Nephron (organoid): Measurements from ENCODE around the gene SMG6.
A peak's percentile ranks its signal among the peaks of the same experiment; 100 is the strongest.
"Not testable (repeated sequence)": the region's sequence is repeated elsewhere in the genome, so short reads cannot be mapped to it uniquely, and the experiment has no call there.

Experiments
- H3K27ac Mint-ChIP-seq, 3 experiments: 2 replicates each; pipeline ENCODE4 v1.8.0; 2020; ENCODE audit warnings: mixed read lengths in 3 of 3, mild to moderate bottlenecking in 2 of 3, moderate library complexity in 1 of 3
- H3K27me3 Mint-ChIP-seq: 2 replicates; pipeline ENCODE4 v1.8.0; 2021; ENCODE audit warnings: low read depth, mild to moderate bottlenecking, moderate library complexity, mixed read lengths
- H3K36me3 Mint-ChIP-seq: 2 replicates; pipeline ENCODE4 v1.8.0; 2020; ENCODE audit warnings: low read depth, mixed read lengths
- H3K4me1 Mint-ChIP-seq: 2 replicates; pipeline ENCODE4 v1.8.0; 2020; ENCODE audit warnings: mixed read lengths
- H3K4me3 Mint-ChIP-seq, 3 experiments: 2 replicates each; pipeline ENCODE4 v1.8.0; 2020; ENCODE audit warnings: mild to moderate bottlenecking in 3 of 3, mixed read lengths in 3 of 3, moderate library complexity in 2 of 3
- H3K9me3 Mint-ChIP-seq: 2 replicates; pipeline ENCODE4 v1.8.0; 2020; ENCODE audit warnings: mixed read lengths
- CTCF ChIP-seq, 3 experiments: fragments of 200-600 bp; sonication (generic); IDR thresholded peaks; one replicate each; pipeline ENCODE4 v1.5.0; 2021; ENCODE audit warnings: antibody characterized with exemption in 3 of 3; ENCODE audit not compliant: unreplicated experiment in 3 of 3

SMG6 gene

GRCh38 chr17:2202996-2203575, 100.5 kb downstream of the SMG6 start:
- H3K9me3 Mint-ChIP-seq = no peaks in the 10 kb centered on the region
- TF ChIP-seq CTCF (IDR thresholded peaks at IDR 0.05; ENCODE audit: unreplicated experiment in 3 of 3) = no peak
- no peaks in the 10 kb centered on the region for H3K27me3 Mint-ChIP-seq
- peaks cover 11% of the 10 kb centered on the region for H3K36me3 Mint-ChIP-seq
- peak overlapping the region; percentile 43 to 68 (median 64) for H3K27ac Mint-ChIP-seq
- H3K4me1 Mint-ChIP-seq = peaks cover 31% of the 10 kb centered on the region
- no peak overlapping the region for H3K4me3 Mint-ChIP-seq

GRCh38 chr17:2202302-2202995, 101.1 kb downstream of the SMG6 start:
- no peak for TF ChIP-seq CTCF (IDR thresholded peaks at IDR 0.05; ENCODE audit: unreplicated experiment in 3 of 3)
- no peaks in the 10 kb centered on the region for H3K27me3 Mint-ChIP-seq
- H3K9me3 Mint-ChIP-seq = no peaks in the 10 kb centered on the region
- H3K27ac Mint-ChIP-seq = peak overlapping the region in 2 of 3 experiments; percentile 43 to 68
- no peak overlapping the region for H3K4me3 Mint-ChIP-seq
- peaks cover 11% of the 10 kb centered on the region for H3K36me3 Mint-ChIP-seq
- peaks cover 27% of the 10 kb centered on the region for H3K4me1 Mint-ChIP-seq

- Mint-ChIP-seq H3K36me3 (peaks cover 18% of the 10 kb centered on the region), H3K27ac (peak overlapping the region in 2 of 3 experiments; percentile 51 to 85), H3K4me1 (peaks cover 48% of the 10 kb centered on the region)
- not testable (repeated sequence) for H3K9me3 Mint-ChIP-seq, H3K27me3 Mint-ChIP-seq, H3K4me3 Mint-ChIP-seq
Observed at GRCh38 chr17:2199386-2199785, 104.2 kb downstream of the SMG6 start.

- no peak for TF ChIP-seq CTCF (IDR thresholded peaks at IDR 0.05; ENCODE audit: unreplicated experiment in 3 of 3)
Observed at GRCh38 chr17:2198927-2199326, 104.7 kb downstream of the SMG6 start.

GRCh38 chr17:2197271-2197670, 106.3 kb downstream of the SMG6 start:
- no peak for TF ChIP-seq CTCF (IDR thresholded peaks at IDR 0.05; ENCODE audit: unreplicated experiment in 3 of 3)
- no peaks in the 10 kb centered on the region for H3K27me3 Mint-ChIP-seq
- peaks cover 53% of the 10 kb centered on the region for H3K4me1 Mint-ChIP-seq
- peaks cover 29% of the 10 kb centered on the region for H3K36me3 Mint-ChIP-seq
- no peaks in the 10 kb centered on the region for H3K9me3 Mint-ChIP-seq
- H3K4me3 Mint-ChIP-seq = no peak overlapping the region
- peak overlapping the region; percentile 72 to 85 (median 78) for H3K27ac Mint-ChIP-seq

More at GRCh38 chr17:2198927-2199326, 104.7 kb downstream of the SMG6 start:
- Mint-ChIP-seq H3K9me3 (no peaks in the 10 kb centered on the region), H3K27ac (peak overlapping the region; percentile 78 to 85 (median 78)), H3K36me3 (peaks cover 18% of the 10 kb centered on the region), H3K4me1 (peaks cover 49% of the 10 kb centered on the region), H3K4me3 (no peak overlapping the region), H3K27me3 (no peaks in the 10 kb centered on the region)

DNA sequence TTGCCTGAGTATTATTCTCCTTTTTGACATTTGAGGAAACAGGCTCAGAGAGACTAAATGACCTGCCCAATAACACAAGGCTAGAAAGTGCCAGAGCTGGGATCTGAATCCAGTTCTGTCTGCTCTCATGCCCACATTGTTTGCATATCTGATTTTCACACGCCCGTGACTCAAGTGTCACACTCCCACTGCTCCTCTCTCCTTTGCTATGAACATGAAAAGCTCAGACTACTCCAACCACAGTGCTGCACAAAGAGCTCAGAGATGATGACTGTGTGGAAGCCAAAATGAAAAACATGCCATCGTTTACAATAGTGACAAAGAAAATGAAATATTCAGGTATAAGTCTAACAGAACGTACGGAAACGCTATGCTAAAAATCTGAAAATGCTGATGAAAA, 107.9 kb downstream of the SMG6 start:
- H3K9me3 Mint-ChIP-seq = no peaks in the 10 kb centered on the region
- H3K27me3 Mint-ChIP-seq = no peaks in the 10 kb centered on the region
- peak overlapping the region; percentile 55 to 85 (median 79) for H3K27ac Mint-ChIP-seq
- peaks cover 62% of the 10 kb centered on the region for H3K4me1 Mint-ChIP-seq
- H3K36me3 Mint-ChIP-seq = peaks cover 31% of the 10 kb centered on the region
- H3K4me3 Mint-ChIP-seq = no peak overlapping the region
- TF ChIP-seq CTCF (IDR thresholded peaks at IDR 0.05; ENCODE audit: unreplicated experiment in 3 of 3) = no peak
